ENCODE results near the gene KLHL22.
"Not testable (repeated sequence)": the region's sequence is repeated elsewhere in the genome, so short reads cannot be mapped to it uniquely, and the experiment has no call there.

The KLHL22 gene

GRCh38 chr22:20494978-20495860 is at the start of gene KLHL22:
Gene KLHL22 (minus strand): TSS chr22:20495795. CDS start chr22:20489211, 6,584 bp downstream.
- no peak for DNase-seq

- DNase-seq: not testable (repeated sequence)
These were observed 49.7 kb upstream of the KLHL22 start for GRCh38 chr22:20545318-20545634.

- no peak for DNase-seq
These were observed 47.1 kb upstream of the KLHL22 start for GRCh38 chr22:20542736-20543135.

GRCh38 chr22:20542055-20542454 is 46.5 kb upstream of the KLHL22 start:
- no peak for DNase-seq

GRCh38 chr22:20538875-20539274 is 43.3 kb upstream of the KLHL22 start:
- DNase-seq: not testable (repeated sequence)

- DNase-seq: no peak
These were observed 42.4 kb upstream of the KLHL22 start for GRCh38 chr22:20537983-20538382.

GRCh38 chr22:20537325-20537756 is 41.7 kb upstream of the KLHL22 start:
- no peak for DNase-seq

- DNase-seq: no peak
These were observed 41.2 kb upstream of the KLHL22 start for GRCh38 chr22:20536590-20537324.

- DNase-seq: no peak
These were observed 38.3 kb upstream of the KLHL22 start for GRCh38 chr22:20533879-20534265.

- DNase-seq: no peak
These were observed 37.7 kb upstream of the KLHL22 start for GRCh38 chr22:20533095-20533878.

- DNase-seq: no peak
These were observed 36.8 kb upstream of the KLHL22 start for GRCh38 chr22:20532256-20532993.

GRCh38 chr22:20531404-20532201 is 36.0 kb upstream of the KLHL22 start:
- peak; percentile 80 to 91 for DNase-seq

- no peak for DNase-seq
These were observed 35.5 kb upstream of the KLHL22 start for GRCh38 chr22:20531154-20531403.

- DNase-seq: peak; percentile 30 to 62
These were observed 35.0 kb upstream of the KLHL22 start for GRCh38 chr22:20530368-20531153.

- DNase-seq: no peak
These were observed 32.9 kb upstream of the KLHL22 start for GRCh38 chr22:20528405-20528978.

GRCh38 chr22:20526628-20527355 is 31.2 kb upstream of the KLHL22 start:
- DNase-seq: peak; percentile 76 to 83

- DNase-seq: no peak
These were observed 30.7 kb upstream of the KLHL22 start for GRCh38 chr22:20526305-20526627.

GRCh38 chr22:20525048-20525447 is 29.5 kb upstream of the KLHL22 start:
- DNase-seq: no peak

- DNase-seq: peak in 1 of 2 experiments; percentile 59
These were observed 28.4 kb upstream of the KLHL22 start for GRCh38 chr22:20524004-20524481.
